ENCODE measurements around the gene ELN.

DNA sequence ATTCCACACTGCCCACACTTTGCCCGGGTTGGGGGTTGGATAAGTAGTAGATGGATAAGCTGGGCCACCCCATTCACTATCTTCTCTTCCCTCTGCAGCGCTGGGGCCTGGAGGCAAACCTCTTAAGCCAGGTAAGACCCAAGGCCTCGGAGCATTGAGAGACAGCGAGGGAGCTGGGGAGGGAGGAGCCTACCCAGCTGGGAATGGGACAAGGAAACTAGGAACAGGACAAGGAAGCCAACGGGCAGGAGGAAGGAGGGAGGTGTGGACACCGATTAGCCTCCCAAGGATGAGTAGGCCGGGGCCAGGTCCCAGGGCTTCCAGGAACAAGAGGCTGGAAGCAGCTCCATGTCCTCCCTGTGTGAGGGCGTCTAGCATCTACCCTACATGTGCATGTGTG is 9.6 kb downstream of the ELN start:
- TF ChIP-seq, protein P1, sequence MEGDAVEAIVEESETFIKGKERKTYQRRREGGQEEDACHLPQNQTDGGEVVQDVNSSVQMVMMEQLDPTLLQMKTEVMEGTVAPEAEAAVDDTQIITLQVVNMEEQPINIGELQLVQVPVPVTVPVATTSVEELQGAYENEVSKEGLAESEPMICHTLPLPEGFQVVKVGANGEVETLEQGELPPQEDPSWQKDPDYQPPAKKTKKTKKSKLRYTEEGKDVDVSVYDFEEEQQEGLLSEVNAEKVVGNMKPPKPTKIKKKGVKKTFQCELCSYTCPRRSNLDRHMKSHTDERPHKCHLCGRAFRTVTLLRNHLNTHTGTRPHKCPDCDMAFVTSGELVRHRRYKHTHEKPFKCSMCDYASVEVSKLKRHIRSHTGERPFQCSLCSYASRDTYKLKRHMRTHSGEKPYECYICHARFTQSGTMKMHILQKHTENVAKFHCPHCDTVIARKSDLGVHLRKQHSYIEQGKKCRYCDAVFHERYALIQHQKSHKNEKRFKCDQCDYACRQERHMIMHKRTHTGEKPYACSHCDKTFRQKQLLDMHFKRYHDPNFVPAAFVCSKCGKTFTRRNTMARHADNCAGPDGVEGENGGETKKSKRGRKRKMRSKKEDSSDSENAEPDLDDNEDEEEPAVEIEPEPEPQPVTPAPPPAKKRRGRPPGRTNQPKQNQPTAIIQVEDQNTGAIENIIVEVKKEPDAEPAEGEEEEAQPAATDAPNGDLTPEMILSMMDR (IDR thresholded peaks at IDR 0.05), result no peak
- TF ChIP-seq POLR2A (IDR thresholded peaks at IDR 0.05), result no peak
